Activated naive CD4-positive, alpha-beta T cell (primary cell): ENCODE data around the gene EXOC1.
"Not testable (repeated sequence)": the region's sequence is repeated elsewhere in the genome, so short reads cannot be mapped to it uniquely, and the experiment has no call there.

Experiments used
- DNase-seq, 4 experiments: peaks; one replicate each; lab custom pipeline; 2025; lab: John Stamatoyannopoulos, UW

EXOC1 gene

GRCh38 chr4:55907469-55907868 is 54.0 kb downstream of the EXOC1 start:
- no peak for DNase-seq

- no peak for DNase-seq
Observed at GRCh38 chr4:55910140-55910539, 56.7 kb downstream of the EXOC1 start.

DNA sequence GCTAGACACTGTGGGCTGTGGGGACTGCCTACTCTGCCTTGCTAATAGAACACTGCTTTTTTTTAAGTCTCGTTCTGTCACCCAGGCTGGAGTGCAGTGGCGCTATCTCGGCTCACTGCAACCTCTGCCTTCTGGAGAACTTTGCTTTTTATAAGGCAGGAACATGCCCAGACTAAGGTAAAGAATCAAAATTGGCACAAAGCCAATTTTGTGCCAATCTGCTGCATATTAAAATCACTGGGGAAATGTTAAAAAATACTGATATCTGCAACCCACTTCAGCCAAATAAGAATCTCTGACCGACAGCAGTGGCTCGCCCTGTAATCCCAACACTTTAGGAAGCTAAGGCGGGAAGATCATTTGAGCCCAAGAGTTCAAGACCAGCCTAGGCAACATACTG is 58.8 kb downstream of the EXOC1 start:
- no peak for DNase-seq

DNA sequence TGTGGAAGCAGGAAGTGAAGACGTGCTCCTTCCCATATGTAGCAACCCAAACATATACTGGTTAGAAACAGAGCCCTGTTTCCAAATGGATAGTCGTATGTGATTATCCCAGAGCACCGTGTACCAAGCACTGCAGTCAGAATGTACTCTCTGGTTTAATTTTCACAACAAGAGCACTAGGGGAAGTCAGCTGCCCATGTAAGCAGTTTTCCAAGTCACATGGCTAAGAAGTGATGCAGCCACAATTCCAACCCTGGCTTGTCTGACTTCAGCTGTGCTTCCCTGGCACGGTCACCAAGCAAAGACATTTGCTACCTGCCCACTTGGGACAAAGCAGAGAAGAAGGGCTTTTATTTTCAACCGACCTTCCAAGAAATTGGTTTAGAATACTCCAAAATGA is 67.1 kb downstream of the EXOC1 start:
- no peak for DNase-seq

- DNase-seq: no peak
Observed at GRCh38 chr4:55921093-55921492, 67.6 kb downstream of the EXOC1 start.

DNA sequence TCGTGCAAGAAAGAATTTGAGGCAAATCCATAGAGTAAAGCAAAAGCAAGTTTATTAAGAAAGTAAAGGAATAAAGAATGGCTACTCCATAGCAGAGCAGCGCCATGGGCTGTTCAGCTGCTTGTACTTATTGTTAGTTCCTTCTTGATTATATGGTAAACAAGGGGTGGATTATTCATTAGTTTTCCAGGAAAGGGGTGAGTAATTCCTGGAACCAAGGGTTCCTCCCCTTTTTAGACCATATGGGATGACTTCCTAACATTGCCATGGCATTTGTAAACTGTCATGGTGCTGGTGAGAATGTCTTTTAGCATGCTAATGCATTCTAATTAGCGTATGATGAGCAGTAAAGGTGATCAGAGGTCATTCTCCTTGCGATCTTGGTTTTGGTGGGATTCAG is 71.8 kb downstream of the EXOC1 start:
- DNase-seq: no peak

DNA sequence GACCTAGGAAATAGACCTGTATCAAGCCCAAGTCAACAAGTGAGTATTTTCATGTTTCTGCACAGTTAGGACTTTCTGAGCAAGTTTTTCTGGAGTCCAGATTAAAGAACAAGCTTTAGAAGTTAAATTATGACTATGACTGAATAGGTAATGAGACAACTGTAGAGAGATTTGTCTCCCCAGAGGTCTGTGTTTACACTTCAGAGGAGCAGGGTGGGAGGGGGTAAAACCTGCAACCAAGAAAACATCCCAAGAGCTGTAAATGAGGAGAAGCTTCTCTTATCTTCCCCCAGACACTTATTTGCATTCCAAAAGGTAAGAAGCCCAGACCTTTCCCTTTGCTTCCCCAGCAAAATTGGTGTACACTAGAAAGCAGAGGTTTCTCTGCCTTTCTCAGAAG is 73.2 kb downstream of the EXOC1 start:
- no peak for DNase-seq

DNA sequence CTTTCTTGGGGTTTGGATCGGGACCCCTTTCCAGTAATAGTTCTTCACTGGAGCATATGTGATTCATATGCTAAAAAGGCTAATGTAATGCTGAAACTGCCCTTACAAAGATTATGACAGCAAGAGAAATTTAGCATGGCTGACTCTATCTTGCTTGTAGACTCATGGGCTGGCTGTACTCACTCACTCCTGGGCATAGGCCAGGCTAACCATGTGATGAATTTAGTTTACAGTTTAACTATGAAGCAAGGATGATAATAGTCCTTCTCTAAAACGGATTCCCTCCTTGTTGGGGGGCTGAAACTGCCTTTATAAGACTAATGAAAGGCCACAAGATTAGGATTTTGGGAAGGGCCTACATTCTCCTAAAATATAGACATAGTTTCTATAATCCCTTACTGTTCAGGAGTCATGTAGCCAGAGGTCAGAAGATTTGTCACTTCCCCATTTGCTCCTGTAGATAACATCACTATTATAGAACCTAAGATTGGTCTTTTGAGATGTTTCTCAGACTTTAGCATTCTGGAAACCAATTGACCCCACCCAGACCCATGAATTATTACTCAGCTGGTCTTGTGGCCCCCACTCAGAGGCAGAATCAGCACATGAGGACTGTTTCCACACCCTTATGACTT is 74.5 kb downstream of the EXOC1 start:
- DNase-seq: no peak

GRCh38 chr4:55928846-55929245 is 75.4 kb downstream of the EXOC1 start:
- DNase-seq: no peak

GRCh38 chr4:55931043-55931442 is 77.6 kb downstream of the EXOC1 start:
- no peak for DNase-seq

- no peak for DNase-seq
Observed at GRCh38 chr4:55931833-55932232, 78.4 kb downstream of the EXOC1 start.

DNA sequence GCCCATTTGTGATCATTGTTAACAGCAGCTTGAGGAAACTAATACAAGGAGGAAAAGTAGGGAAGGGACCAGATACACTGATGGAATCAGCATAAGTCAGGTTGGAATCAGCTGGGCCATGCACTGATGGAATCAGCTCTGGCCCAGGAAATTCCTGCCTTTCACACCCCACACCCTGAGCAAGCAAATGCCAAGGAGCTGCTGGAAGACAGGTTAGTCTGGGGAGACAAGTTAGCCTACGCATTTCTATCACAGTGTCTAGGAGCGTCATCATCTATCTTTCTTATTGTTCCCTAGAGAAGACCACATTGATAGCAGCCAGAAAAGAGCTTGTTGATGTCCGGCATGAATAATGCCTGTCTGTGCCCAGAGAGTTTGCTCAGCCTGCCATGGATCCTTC is 79.1 kb downstream of the EXOC1 start:
- no peak for DNase-seq

DNA sequence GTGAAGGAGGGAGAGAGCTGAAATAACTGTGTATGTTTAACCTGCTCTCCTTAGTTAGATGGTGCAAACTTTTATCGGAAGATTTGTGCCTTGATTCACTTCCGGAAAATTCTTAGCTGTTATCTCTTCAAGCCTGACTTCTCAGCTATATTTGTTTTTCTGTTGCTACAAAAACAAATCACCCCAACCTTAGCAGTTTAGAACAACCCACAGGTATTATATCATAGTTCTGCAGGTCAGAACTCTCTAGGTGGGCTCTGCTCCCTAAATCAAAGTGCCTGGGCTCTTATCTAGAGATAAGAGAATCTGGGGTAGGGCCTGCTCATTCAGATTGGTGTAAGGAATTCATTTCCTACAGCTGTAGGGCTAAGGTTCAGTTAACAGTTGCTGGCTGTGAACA is 80.2 kb downstream of the EXOC1 start:
- DNase-seq: no peak

DNA sequence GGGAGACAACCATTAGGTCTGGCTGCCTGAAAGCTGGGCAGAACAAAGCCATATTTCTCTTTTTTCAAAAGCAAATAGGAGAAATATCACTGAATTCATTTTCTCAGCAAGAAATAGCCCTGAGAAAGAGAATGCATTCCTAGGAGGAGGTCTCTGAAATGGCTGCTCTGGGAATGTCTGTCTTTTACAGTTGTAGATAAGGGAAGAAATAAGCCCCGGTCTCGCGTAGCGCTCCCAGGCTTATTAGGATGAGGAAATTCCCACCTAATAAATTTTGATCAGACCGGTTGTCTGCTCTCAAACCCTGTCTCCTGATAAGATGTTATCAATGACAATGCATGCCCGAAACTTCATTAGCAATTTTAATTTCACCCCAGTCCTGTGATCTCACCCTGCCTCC is 82.5 kb downstream of the EXOC1 start:
- not testable (repeated sequence) for DNase-seq

DNA sequence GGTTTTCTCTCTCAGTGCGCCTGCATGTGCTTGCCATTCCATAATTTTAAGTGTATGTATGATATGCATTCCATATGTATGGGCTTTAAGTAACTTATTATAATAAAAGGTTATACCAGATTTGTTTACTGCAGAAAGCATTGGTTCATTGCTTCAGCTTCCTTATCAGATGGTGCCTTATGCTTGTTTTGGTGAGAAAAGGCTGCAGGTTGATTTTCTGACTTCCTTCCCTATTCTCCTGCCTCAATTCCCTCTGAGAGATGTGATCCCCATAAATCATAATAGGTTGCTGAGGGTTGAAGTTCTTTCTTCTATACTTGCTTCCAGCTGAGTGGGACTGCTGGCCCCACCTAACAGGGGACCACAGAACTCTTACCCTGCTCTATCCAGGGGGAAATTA is 85.0 kb downstream of the EXOC1 start:
- DNase-seq: no peak

- no peak for DNase-seq
Observed at GRCh38 chr4:55939421-55939820, 86.0 kb downstream of the EXOC1 start.

DNA sequence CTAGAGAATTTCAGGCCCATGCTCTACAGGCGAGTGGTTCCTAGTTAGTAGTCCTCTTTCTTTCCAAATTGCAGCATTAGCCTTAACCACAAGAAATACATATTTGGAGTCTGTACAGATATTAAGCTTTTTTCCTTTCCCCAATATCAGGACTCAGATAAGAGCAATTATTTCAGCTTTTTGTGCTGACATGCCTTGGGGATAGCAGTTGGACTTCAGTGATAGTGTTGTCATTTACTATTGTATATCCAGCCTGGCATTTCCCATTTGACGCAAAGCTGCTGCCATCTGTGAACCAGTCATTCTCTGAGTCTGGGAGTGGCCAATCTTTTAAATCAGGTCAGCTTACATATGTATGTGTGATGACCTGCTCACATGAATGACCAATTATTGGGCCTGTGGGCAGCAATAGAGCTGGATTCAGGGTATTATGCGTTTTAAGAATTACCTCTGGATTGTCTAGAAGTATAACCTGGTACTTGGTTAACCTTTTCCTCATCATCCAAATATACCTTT is 88.5 kb downstream of the EXOC1 start:
- DNase-seq: no peak

DNA sequence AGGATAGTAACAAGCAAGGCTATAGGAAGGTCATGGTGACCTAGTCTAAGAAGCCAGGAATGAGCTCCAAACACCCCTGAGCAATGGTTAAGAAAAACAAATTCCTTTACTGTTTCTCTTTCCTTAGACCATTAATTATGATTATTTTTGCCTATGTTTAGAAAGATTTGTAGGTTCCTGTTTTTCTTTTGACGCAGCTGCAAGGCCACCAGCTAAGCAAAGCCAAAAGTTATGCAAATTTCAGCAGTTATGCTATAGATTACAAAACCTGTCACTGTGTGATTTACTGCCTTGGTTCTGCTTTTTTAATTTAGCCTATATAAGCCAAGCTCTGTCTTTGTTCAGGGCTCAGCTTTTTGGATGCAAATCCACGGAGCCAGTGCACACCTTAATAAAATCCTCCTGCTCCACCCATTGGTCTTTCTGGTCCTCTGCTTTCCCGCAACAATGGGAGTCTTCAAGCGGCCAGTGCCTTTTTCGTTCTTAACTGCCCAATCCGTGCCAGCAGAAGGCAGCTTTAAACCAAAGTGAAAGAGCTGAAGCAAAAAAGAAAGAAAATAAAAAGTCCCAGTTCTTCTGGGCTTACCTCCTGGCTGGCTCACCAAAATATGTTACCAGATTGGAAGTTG is 93.9 kb downstream of the EXOC1 start:
- no peak for DNase-seq

GRCh38 chr4:55947912-55948725 is 94.7 kb downstream of the EXOC1 start:
- DNase-seq: peak in 1 of 4 experiments; percentile 3

DNA sequence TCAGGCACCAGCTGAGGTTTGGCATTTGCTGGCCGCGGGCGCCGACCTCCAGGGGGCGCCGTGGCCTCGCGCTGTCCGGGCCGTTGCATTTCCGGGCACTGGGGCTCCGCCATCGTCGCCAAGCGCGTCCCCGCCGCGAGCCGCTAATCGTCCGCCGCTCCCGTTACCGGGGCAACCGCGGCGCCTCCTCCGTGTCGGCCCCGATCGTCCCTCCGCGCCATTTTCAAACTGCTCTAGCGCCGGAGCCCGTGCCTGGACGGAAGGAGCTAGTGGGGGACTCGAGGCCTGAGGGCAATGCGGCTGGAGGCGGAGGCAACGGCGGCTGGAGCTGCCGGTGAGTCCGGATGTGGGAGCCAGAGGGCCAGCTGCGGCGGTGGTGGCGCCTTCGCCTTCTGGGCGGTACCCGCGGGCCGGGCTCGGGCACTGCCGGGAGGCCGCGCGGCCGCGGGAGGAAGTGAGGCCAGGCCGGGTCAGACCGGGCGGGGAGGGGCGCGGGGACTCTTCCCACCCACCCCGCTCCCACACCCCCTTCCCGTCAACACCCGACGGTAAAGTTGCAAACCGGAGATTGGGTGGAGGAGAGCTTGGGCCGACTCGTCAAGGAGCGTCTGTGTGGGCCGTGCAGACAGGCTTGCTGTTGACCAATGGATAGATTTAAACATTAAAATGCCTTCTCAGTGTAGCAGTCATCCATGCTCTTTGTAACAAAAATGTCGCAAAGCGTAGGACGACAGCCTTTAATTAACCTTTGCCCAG is 95.5 kb downstream of the EXOC1 start, which contains the start of gene CEP135:
Gene CEP135 (plus strand): TSS at position 220 of the 756 bp plus-strand sequence. CDS start 3,186 bp downstream, outside the sequence.
- DNase-seq: peak; percentile 80 to 89 (median 84)

- no peak for DNase-seq
Observed at GRCh38 chr4:55949482-55949802, 96.0 kb downstream of the EXOC1 start.

DNA sequence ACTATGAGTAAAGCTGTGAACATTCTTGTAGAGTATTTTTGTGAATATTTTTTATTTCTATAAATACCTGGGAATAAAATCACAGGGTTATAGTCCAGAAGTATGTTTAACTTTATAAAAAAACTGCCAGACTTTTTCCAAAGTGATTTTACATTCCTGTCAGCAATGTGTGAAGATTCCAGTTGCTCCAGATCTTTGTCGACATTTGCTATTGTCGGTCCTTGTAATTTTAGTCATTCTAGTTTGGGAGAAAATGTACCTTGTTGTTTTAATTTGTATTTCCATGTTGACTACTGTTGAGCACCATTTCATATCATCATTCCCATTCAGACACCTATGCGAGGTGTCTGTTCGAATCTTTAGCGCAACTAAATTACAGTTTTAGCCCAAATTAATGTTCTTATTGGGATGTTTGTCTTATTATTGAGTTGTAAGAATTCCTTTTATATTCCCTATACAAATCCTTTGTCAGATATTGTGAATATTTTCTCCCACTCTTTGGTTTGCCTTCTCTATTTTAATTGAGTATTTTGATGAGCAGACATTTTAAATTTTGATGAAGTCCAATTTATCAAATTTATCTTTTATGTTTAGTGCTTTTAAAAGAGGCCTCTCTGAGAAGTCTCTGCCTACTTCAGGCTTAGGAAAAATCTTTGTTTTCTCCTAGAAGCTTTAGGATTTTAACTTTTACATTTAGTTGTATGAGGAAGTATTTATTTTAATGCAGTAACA is 97.9 kb downstream of the EXOC1 start:
- DNase-seq: no peak
